HG03469 (cell line): ENCODE measurements around the gene SLC35F4.

Experiments
- ATAC-seq: cut with Tn5 transposase; IDR thresholded peaks from one replicate; pipeline ENCODE4 v1.9.1; 2021; ENCODE audit warnings: mild to moderate bottlenecking, moderate library complexity, moderate number of reproducible peaks; ENCODE audit not compliant: unreplicated experiment

SLC35F4 gene

DNA sequence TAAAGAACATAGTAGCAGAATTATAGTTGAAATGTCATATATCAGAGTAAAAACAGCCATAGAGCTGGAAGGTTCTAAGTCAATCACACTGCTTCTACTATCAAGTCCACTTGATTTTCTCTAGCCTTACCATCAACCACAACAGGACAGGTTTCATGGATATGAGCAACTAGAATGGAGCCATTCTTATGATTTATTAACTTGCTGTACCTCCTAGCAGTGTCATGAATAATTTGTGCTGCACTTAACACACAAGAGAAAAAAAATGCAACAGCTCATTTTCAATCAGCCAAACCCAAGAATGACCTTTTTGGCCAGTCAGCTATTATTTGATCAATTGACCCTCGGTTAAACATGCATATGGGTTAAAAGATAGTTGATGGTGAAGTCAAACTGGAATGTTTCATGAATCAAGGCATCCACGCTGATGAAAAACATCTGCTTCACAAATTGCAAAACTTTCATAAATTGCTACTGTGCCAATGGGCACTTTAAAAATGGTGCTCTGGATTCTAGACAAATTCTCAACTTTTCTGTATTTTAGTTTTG is 316.8 kb downstream of the SLC35F4 start:
- ATAC-seq, result no peak

GRCh38 chr14:57547131-57547530 is 318.8 kb downstream of the SLC35F4 start:
- ATAC-seq, result no peak

GRCh38 chr14:57533214-57533613 is 332.7 kb downstream of the SLC35F4 start:
- no peak for ATAC-seq

GRCh38 chr14:57530571-57530970 is 335.3 kb downstream of the SLC35F4 start:
- ATAC-seq, result no peak

GRCh38 chr14:57526942-57527341 is 338.9 kb downstream of the SLC35F4 start:
- no peak for ATAC-seq

DNA sequence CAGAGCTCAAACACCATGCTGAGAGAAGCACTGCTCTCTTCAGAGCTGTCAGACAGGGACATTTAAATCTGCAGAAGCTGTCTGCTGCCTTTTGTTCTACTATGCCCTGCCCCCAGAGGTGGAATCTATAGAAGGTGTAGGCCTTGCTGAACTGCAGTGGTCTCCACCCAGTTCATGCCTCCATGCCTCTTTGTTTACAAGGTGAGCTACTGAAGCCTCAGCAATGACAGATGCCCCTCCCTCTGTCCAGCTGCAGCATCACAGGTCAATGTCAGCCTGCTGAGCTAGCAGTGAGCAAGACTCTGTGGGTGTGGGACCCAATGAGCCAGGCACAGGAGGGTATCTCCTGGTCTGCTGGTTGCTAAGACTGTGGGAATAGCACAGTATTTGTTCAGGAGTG is 346.8 kb downstream of the SLC35F4 start:
- no peak for ATAC-seq
